GM18907 (cell line): ENCODE results near the gene KRT15.
A peak's percentile ranks its signal among the peaks of the same experiment; 100 is the strongest.

Source experiments
- ATAC-seq: cut with Tn5 transposase; IDR thresholded peaks from one replicate; pipeline ENCODE4 v1.9.1; 2021; ENCODE audit warnings: mild to moderate bottlenecking, moderate library complexity; ENCODE audit not compliant: unreplicated experiment

Gene KRT15

DNA sequence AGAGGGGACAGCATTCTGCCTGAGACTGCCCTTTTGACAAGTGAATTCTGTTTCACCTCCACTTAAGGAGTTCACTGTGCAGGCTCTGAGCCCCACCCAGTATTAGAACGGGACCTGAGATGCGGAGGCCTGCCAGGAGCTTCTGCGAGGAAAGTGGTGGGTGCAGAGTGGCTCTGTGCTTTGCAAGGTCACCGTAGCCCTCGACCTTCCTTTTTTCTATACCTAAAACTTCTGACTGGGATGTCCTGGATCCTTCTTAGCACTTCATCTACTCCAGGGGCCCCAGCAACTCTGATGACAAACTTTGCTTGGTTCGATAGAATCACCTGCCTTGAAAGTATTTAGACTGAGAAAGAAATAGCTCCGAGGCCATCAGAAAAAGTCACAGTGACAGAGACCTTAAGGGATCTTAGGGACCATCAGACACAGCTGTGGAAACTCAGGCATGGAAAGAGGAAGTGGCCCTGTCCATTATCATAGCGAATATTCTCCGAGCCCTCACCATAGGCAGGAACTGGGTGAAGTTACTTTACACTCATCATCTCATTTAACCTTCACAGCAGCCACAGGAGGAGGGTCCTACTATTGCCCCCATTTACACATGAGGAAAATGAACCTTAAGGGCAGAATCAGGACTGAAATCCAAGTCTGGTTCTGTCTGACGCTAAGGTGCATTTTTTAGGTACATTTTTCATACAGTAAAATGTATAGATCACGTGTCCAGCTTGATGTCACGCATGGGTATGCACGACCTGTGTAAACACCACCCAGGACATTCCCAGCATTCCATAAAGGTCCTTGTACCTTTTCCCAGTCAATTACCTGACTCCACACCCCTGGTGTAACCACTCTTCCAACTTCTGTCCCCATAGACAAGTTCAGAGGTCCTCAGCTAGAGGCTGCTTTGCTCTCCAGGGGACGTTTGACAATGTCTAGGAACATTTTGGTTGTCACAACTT is 12.6 kb downstream of the KRT15 start:
- no peak for ATAC-seq

- no peak for ATAC-seq
These were observed 13.5 kb downstream of the KRT15 start, which contains the start of gene KRT13 for GRCh38 chr17:41505007-41505808. KRT13 (minus strand) TSS chr17:41505612; CDS start chr17:41505550, 62 bp downstream.

- ATAC-seq: no peak
These were observed 14.3 kb downstream of the KRT15 start for GRCh38 chr17:41504246-41504977.

DNA sequence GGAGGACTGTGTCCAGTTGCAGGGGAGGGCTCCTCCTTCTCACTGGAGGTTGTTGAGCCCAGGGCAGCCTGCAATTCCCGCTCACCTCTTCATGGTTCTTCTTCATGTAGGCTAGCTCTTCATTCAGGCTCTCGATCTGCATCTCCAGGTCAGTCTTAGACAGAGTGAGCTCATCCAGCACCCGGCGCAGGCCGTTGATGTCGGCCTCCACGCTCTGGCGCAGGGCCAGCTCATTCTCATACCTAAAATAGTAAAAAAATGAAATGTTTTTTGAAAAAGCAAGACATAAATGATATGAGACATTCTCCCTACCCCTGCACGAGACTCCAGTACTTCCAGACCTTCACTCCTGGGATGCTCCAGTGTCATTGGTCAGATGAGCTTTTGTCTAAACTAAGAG is 15.5 kb downstream of the KRT15 start:
- no peak for ATAC-seq

DNA sequence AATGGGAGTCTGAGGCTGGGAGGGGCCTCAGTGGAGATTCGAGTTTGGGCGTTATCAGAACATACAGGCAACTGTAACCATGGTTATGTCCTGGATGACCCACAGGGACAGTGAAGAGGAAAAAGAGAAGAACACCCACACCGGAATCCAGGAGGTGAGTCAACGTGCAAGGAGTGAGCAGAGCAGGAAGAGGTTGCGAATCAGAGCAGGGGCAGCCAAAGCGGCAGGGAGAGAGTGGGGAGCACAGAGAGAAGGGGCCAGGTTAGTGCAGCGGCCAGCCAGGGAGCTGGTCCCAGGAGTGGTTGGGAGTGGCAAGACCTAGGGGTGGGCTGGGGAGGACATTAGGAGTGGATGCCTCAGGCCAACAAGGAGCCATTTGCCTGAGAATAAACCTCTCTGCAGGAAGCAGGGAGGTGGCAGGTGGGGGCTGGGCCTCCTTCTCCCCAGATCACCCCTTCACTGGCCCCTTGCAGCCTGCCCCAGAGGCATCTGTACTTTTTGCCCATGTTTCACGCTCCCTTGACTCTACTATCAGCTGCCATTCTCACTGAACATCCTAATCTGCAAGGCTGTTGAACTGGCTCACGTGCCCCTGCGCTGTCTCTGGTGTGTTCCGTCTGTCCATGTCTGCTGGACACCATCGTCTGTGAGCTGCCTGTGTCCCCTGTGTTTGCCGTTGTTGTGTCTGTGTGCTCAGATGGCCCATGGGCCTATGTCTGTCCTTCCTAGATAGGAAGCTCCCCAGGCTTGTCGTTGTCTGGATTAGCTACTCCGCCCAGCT is 18.4 kb downstream of the KRT15 start:
- ATAC-seq: no peak

DNA sequence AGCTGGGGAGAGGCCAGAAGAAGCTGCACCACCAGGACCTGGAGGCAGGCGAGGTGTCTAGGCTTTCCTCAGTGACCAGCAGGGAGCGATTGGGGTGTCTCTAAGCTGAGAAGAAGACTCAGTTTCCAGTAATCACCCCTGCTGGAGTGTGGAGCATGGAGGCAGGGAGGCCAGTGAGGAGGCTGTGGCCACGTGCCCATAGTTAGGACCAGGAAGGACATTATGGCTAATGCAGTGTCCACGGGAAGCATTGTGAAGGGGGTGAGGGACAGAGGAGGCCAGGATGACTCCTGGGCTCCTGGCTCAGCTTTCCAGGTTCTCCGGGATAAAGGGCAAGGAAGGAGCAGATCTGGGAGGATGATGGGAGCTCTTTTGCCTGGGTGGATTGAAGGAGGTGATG is 19.0 kb downstream of the KRT15 start:
- no peak for ATAC-seq

DNA sequence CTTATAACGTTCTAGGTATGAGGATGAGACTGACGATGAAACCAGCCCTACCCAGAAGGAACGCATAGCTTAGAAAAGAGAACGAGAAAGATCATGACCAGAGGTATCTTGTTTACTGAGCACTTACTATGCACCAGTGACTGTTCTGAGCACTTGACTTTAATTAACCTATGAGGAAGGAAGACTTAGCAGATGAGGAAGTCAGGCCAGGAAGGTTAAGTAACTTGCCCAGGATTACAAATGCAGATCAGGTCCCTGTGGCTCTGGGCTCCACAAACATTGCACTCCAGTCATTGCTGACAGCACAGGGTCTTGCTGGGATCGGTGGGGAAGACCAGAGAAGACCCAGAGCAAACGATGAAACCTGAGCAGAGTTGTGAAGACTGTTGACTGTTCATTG is 20.4 kb downstream of the KRT15 start:
- ATAC-seq: no peak

DNA sequence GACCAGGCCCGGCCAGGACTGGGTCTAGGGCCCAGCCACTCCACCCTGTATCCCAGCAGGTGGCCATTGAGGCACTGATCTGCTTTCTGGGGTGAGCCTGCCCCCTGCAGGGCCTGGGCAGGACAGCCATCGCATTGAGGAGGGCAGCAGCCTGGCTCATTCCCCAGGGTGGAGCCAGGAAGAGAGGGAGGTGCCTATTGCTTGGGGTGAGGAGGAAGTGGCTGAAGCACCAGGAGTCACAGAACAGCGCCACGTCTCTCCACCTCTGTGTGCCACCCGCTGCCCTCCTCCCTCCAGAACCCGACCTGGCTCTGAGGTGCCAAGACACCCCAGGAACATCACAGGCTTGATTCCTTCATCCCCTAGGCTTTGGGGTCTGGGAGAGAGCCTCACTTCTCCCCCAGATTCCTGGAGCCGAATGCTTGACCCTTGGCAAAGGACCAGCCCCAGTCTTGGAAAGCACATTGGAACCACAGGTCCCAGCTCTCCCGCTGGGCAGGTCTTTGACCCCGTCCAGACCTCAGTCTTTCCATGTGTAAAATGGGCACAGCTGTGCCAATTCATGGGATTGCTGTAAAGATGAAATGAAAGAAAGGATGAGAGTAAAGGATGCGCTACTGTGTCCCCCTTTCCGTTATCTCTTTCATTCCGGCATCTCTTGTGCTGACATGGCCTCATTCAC is 21.7 kb downstream of the KRT15 start:
- peak; percentile 82 for ATAC-seq

DNA sequence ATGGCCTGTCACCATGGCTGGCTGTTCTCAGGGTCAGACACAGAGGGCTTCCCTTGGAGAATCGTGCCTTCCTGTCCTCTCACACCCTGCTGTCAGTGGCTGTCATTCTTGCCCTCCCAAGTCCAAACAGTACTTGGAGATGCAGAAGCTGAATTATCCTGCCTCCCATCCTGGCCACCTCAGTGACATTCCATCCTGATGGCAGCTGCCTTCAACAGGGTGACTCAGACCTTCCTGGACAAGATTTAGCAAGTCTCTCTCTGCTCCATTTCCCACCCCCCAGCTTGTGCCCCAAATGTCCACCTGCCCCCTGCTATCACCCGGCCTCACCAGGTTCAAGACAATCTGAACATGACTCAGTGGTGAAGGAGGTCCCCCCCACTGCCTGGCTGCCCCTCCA is 24.2 kb downstream of the KRT15 start:
- no peak for ATAC-seq

- no peak for ATAC-seq
These were observed 25.9 kb downstream of the KRT15 start for GRCh38 chr17:41492771-41493170.

GRCh38 chr17:41492351-41492750 is 26.3 kb downstream of the KRT15 start:
- ATAC-seq: no peak

- no peak for ATAC-seq
These were observed 27.2 kb downstream of the KRT15 start for GRCh38 chr17:41491476-41491875.

- ATAC-seq: no peak
These were observed 28.4 kb downstream of the KRT15 start for GRCh38 chr17:41490000-41490990.

GRCh38 chr17:41489531-41489930 is 29.2 kb downstream of the KRT15 start, which contains the start of gene KRT36:
KRT36 (minus strand) TSS chr17:41489910; CDS start chr17:41489864, 46 bp downstream.
- no peak for ATAC-seq

DNA sequence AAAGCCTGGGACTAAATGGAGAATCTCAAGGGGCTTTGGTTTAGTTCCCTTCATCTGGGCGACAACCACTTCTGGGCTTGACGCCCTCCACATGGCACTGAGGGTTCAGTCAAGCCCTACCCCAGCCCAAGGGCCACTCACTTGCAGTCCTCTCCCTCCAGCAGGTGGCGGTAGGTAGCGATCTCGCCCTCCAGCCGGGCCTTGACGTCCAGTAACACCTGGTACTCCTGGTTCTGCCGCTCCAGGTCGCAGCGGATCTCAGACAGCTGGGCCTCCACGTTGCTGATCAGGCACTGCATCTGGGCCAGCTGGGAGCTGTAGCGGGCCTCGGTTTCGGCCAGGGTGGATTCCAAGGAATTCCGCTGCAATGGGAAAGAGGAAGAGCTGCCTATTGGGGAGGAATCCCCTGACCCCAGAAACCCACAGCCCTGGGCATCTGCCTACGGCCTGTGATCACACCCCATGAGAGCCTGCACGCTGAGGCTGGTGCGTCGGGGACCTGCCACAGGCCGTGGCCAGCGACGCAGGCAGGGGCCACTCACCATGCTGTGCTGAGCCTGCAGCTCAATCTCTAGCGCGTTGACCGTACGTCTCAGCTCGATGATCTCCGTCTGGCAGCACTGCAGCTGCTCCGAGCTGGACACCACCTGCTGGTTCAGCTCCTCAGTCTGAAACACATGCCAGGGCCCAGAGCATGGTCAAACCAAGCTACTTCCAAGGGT is 31.7 kb downstream of the KRT15 start:
- ATAC-seq: no peak

DNA sequence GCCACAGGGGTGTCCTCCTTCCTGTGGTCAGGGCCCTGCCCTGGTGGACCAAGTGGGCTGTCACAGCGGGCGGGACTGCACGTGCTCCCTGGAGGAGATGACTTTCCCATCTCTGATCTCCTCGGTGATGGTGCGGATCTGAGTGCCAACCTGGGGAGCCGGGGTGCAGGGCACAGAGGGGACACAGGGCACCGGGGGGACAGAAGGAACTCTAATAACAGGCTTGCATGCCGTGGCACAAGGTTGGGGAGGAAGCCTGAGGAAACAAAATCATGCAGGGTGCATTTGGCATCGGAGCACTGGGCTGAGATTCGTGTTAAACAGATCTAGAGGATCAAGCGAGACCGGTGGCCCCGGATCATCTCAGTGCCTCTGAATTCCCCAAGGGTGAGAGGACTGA is 32.4 kb downstream of the KRT15 start:
- no peak for ATAC-seq

DNA sequence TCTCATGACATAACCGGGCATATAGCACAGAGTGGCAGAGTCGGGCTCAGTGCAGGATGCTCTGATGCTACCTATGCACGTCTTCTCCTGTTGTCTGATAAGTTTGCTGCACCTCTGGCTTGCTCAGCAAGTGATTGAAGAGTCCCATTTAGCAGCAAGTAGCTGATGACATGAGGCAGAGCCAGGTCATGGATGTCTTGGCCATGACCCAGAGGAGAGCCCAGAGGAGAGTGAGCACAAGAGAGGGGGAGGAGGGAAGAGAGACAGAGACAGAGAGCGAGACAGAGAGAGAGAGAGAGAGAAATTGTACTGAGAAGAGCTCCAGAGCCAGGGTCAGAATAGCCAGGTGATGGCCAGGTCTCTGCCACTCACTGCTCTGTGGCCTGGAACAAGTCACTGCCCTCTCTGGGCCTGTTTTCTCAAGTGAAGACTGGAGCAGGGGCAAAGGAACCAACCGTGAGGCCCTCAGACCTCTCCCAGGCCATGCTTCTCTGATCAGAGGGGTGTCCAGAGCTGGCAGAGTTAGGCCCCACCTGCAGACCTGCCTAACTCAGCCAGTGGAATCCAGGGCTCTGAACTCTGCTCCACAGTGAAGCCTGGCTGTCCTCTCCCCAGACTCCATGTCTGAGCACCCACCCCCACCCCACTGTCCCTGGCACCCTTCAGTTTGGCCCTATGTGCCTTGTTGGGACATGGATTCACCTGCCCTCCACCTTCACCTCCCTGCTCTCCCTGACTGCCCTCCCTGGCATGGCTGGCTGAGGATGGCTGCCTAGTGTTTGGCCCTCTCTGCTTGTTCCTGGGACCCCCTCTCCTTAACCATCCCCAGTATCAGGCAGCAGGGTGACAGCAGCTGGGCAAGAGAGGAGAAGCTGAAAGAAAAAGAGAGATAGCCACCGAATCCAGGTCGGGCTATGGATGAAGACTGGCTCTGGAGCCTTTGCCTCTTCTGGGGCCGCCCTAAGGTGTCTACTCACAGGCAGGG is 33.5 kb downstream of the KRT15 start:
- ATAC-seq: no peak
